Right lobe of liver (tissue), 6 donors: Measurements from ENCODE around the gene PGM1. TPM values are rescaled to one million over a fixed set of nuclear protein-coding genes. Genes with fewer than 3 reads are reported as not detected.
A peak's percentile ranks its signal among the peaks of the same experiment; 100 is the strongest.

Experiments
- ATAC-seq, 4 donors: fragments of 200-7000 bp; cut with Tn5 transposase; one replicate each; pipeline ENCODE4 v1.9.1; 2020; ENCODE audit warnings: mild to moderate bottlenecking in 4 of 4, moderate library complexity in 4 of 4
- DNase-seq, 3 donors: peaks; one replicate each; pipeline ENCODE4 v3.0.0-alpha.2; 2020
- H3K27ac ChIP-seq, 3 donors: fragments of 200-600 bp; one replicate each; pipeline ENCODE4 v1.8.0; 2022
- H3K27me3 ChIP-seq, 2 donors: fragments of 200-600 bp; one replicate each; pipeline ENCODE4 v1.8.0; 2022
- H3K36me3 ChIP-seq, 4 donors: fragments of 200-600 bp; sonication (generic) in 1 of 4; one replicate each; pipeline versions ENCODE4 v1.5.1 to v1.8.0; 2017 to 2022; ENCODE audit warnings: control low read depth in 1 of 4
- H3K4me1 ChIP-seq, 4 donors: fragments of 200-600 bp; sonication (generic) in 1 of 4; one replicate each; pipeline versions ENCODE4 v1.5.1 to v1.8.0; 2017 to 2022; ENCODE audit warnings: control low read depth in 1 of 4
- H3K4me3 ChIP-seq, 3 donors: fragments of 200-600 bp; one replicate each; pipeline ENCODE4 v1.8.0; 2022
- H3K9me3 ChIP-seq, 4 donors: fragments of 200-600 bp; sonication (generic) in 1 of 4; one replicate each; pipeline versions ENCODE4 v1.5.1 to v1.8.0; 2017 to 2022; ENCODE audit warnings: control low read depth in 1 of 4
- POLR2A ChIP-seq: fragments of 450-650 bp; IDR thresholded peaks from one replicate; pipeline ENCODE4 v1.6.1; 2017; ENCODE audit warnings: antibody characterized with exemption, mild to moderate bottlenecking
- WGBS: methylation state at CpG from one replicate; pipeline ENCODE4 v1.1.6; 2018; ENCODE audit warnings: low coverage, low lambda C conversion rate; ENCODE audit not compliant: insufficient coverage; ENCODE audit errors: missing lambda C conversion rate; 5-methylcytosine and 5-hydroxymethylcytosine counted together
- intact Hi-C, 2 donors: fragments of 100-400 bp; cut with DNase I; formaldehyde crosslinking; loops; one replicate each; pipeline versions ENCODE4 v1.11.2 to v1.14.1; 2022
- total RNA-seq, 6 experiments: library from RNA; depleted of rRNA in 2 of 6; stranded (reverse); fragments of >200 nt in 2 of 6; fragmentation: NEBNext Ultra II Directional in 3 of 6; extraction: Animal tissue kit (Norgen Biotek cat#: 25700) in 3 of 6; gene quantifications; one replicate each; pipeline versions ENCODE4 v1.1.0 to v1.2.4, GENCODE V29; 2016 to 2023
- TF ChIP-seq, protein P1 (sequence below), 4 donors: fragments of 200-600 bp in 3 of 4; fragments of 450-650 bp in 1 of 4; IDR thresholded peaks; one replicate each; pipeline versions ENCODE4 v1.5.1 to v1.8.0; 2016 to 2022; ENCODE audit warnings: antibody characterized with exemption in 4 of 4, mild to moderate bottlenecking in 2 of 4
- donor health status: DM: no; HTN: yes; CAD: no.
- donor health status: DM: no; HTN: no; CAD: no.
- donor health status: DM: no; HTN: no; CAD: no.
- donor health status: DM: no; HTN: yes; CAD: no.
- donor health status: DM: no; HTN: yes; CAD: no.

PGM1 gene
- total RNA-seq, 6 experiments from 2014 or later: 127 to 220 (median 157) TPM

DNA sequence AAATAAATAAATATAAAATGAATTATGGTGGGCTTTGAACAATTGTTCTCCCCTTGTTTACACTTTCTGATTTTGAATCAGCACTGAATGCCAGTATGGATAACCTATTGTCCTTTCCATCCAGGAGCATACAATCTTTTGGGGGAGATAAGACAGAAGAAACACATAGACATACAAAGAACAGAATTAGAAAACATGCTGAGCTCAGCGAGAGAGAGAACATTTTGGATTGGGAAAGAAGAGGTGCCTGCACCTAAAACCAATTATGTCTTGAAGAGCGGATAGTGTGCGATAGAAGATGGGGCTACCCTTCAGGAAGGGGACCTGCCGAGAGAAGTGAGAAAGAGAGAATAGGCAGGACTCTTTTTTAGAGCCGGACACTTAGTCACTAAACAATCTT lies 6.6 kb downstream of the PGM1 start:
- Histone ChIP-seq H3K27ac (peak overlapping the region; percentile 69 to 89 (median 82)), H3K4me3 (peak overlapping the region in 1 of 3 donors; percentile 3), H3K9me3 (no peaks in the 10 kb centered on the region), H3K4me1 (peaks cover 0 to 77% (median 24%) of the 10 kb centered on the region in 4 donors), H3K27me3 (no peaks in the 10 kb centered on the region), H3K36me3 (peaks cover 0 to 2% (median 0%) of the 10 kb centered on the region in 4 donors)
- ATAC-seq (peak in 1 of 4 donors; percentile 3), DNase-seq (no peak)
- no peak for TF ChIP-seq POLR2A
- TF ChIP-seq, protein P1, sequence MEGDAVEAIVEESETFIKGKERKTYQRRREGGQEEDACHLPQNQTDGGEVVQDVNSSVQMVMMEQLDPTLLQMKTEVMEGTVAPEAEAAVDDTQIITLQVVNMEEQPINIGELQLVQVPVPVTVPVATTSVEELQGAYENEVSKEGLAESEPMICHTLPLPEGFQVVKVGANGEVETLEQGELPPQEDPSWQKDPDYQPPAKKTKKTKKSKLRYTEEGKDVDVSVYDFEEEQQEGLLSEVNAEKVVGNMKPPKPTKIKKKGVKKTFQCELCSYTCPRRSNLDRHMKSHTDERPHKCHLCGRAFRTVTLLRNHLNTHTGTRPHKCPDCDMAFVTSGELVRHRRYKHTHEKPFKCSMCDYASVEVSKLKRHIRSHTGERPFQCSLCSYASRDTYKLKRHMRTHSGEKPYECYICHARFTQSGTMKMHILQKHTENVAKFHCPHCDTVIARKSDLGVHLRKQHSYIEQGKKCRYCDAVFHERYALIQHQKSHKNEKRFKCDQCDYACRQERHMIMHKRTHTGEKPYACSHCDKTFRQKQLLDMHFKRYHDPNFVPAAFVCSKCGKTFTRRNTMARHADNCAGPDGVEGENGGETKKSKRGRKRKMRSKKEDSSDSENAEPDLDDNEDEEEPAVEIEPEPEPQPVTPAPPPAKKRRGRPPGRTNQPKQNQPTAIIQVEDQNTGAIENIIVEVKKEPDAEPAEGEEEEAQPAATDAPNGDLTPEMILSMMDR (IDR thresholded peaks at IDR 0.05): no peak
- intact Hi-C loops: no loop called here
- 59% methylated on average over 5 of the region's 5 CpGs for WGBS

DNA sequence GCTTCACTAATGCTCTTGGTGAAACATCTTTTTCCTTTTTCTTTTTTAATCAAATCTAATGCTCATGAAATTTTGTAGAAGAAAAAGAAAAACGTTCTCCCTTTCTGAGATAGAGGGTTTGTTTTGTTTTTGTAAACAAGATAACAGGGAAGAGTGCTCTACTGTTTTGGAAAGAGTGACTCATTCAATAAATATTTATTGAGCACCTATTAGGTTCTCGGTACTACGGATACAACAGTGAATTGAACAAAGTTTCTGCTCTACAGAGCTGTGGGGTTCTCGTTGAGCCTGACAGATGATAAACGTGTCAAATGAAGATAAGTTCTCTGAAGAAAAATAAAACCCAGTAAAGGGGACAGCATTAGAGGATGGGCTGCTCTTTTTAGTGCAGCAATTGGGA lies 7.0 kb downstream of the PGM1 start:
- H3K9me3 ChIP-seq: no peaks in the 10 kb centered on the region
- TF ChIP-seq POLR2A: peak; percentile 17
- TF ChIP-seq, protein P1 (IDR thresholded peaks at IDR 0.05): no peak
- H3K4me1 ChIP-seq: peaks cover 0 to 77% (median 26%) of the 10 kb centered on the region in 4 donors
- H3K27ac ChIP-seq: peak overlapping the region; percentile 69 to 89 (median 82)
- DNase-seq (no peak), ATAC-seq (peak; percentile 59 to 80 (median 72))
- 24% methylated on average over 5 of the region's 5 CpGs for WGBS
- H3K36me3 ChIP-seq: no peaks in the 10 kb centered on the region
- H3K4me3 ChIP-seq: peak overlapping the region in 1 of 3 donors; percentile 3
- H3K27me3 ChIP-seq: no peaks in the 10 kb centered on the region
- intact Hi-C loops: no loop called here

DNA sequence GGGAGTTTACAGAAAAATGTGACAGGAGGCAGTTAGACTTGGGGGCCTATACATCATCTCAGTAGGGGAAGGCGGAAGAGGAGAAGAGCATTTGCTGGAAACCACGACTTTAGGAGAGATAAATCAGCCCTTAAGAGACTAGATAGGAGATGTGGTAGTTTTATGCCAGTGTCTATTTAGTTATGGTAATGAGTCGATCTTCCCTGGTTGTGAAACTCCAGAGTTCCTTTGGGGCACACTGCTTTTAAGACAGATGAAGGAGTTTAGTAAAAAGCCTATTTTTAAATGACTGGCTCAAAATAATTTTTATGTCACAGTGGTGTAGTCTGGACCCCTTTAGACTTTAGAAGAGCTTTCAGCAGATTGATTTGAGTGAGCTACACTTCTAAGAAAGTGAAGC lies 7.8 kb downstream of the PGM1 start:
- H3K36me3 ChIP-seq: no peaks in the 10 kb centered on the region
- H3K4me1 ChIP-seq: peaks cover 0 to 78% (median 30%) of the 10 kb centered on the region in 4 donors
- TF ChIP-seq POLR2A: no peak
- TF ChIP-seq, protein P1 (IDR thresholded peaks at IDR 0.05): no peak
- WGBS: 44% methylated on average over 3 of the region's 3 CpGs
- no peak overlapping the region for H3K4me3 ChIP-seq
- DNase-seq (no peak), ATAC-seq (peak in 2 of 4 donors; percentile 25 to 36)
- peak overlapping the region in 2 of 3 donors; percentile 82 to 89 for H3K27ac ChIP-seq
- no peaks in the 10 kb centered on the region for H3K27me3 ChIP-seq
- no peaks in the 10 kb centered on the region for H3K9me3 ChIP-seq
- intact Hi-C loops: no loop called here

DNA sequence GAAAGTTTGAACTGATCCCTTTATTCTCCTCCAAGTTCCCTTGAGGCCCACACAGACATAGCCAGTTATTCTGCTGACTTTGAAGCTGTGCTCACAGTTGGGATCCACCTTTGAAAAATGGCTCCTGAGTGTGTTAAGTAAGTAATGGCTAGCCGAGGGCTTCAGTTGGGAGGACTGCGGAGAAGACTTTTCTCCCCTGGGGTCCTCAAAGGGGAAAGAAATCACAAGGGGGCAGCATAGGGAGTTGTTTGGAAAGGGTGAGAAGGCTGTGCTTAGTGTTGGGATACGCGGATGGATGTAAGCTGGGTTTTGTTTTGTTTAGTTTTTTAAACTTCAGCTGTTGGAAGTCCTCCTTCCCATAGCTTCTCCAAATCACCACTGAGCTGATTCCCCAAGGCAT lies 8.3 kb downstream of the PGM1 start:
- no peaks in the 10 kb centered on the region for H3K27me3 ChIP-seq
- WGBS: 88% methylated on average over 4 of the region's 4 CpGs
- no peak for DNase-seq
- no peak overlapping the region for H3K4me3 ChIP-seq
- intact Hi-C loops: no loop called here
- H3K4me1 ChIP-seq: peaks cover 0 to 78% (median 30%) of the 10 kb centered on the region in 4 donors
- ATAC-seq: no peak
- no peaks in the 10 kb centered on the region for H3K9me3 ChIP-seq
- H3K27ac ChIP-seq: peak overlapping the region in 2 of 3 donors; percentile 82 to 89
- no peak for TF ChIP-seq POLR2A
- TF ChIP-seq, protein P1 (IDR thresholded peaks at IDR 0.05): no peak
- no peaks in the 10 kb centered on the region for H3K36me3 ChIP-seq

DNA sequence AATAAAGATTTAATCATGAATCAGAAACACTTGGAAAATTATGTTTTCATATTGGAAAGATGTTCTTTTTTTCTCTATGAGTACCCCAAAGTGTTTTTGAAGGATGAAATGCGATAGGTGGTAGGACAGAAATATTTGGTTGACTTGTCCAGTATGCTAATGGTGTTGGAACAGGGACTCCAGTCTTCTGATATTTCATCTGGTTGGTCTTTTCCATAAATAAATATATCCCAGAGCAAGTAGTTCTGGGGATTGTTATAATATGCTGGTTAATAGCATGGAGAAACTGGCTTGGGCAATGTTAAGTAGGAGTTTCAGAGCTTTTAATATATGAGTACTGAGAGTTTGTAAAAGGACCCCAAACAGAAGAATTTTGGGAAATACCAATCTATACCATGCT lies 8.7 kb downstream of the PGM1 start:
- no peak overlapping the region for H3K4me3 ChIP-seq
- DNase-seq: no peak
- H3K9me3 ChIP-seq: no peaks in the 10 kb centered on the region
- WGBS: 91% methylated on average over 1 of the region's 1 CpG
- no peak for ATAC-seq
- H3K27ac ChIP-seq: peak overlapping the region in 2 of 3 donors; percentile 82 to 89
- no peaks in the 10 kb centered on the region for H3K27me3 ChIP-seq
- H3K36me3 ChIP-seq: no peaks in the 10 kb centered on the region
- H3K4me1 ChIP-seq: peaks cover 0 to 78% (median 30%) of the 10 kb centered on the region in 4 donors
- intact Hi-C loops: no loop called here
- no peak for TF ChIP-seq POLR2A
- TF ChIP-seq, protein P1 (IDR thresholded peaks at IDR 0.05): no peak
